HEK293 (cell line): Measurements from ENCODE around the gene RBM17.

Source experiments
- CTCF ChIA-PET: fragments of 350-600 bp; formaldehyde crosslinking; extraction: SDS; loops from one replicate; lab custom pipeline; 2021; ENCODE audit warnings: antibody characterized with exemption; lab: Yijun Ruan, JAX
- POLR2A ChIA-PET: fragments of 300-600 bp; formaldehyde crosslinking; extraction: SDS; loops from one replicate; lab custom pipeline; 2020; ENCODE audit warnings: antibody characterized with exemption, inconsistent platforms; lab: Yijun Ruan, JAX
- H3K27ac ChIP-seq: fragments of 200-500 bp; sonication (Bioruptor generic); 2 replicates; pipeline ENCODE4 v1.5.1; 2014; ENCODE audit warnings: low read depth, low read length, control low read depth, inconsistent platforms; ENCODE audit errors: extremely low read depth
- H3K36me3 ChIP-seq, 2 experiments: fragments of 200-500 bp in 1 of 2; sonication (Bioruptor generic) in 1 of 2; 1 replicate in 1 of 2; 2 replicates in 1 of 2; pipeline ENCODE4 v1.5.1; 2014 to 2017; ENCODE audit warnings: inconsistent platforms in 2 of 2, low read length in 2 of 2; ENCODE audit not compliant: control insufficient read depth in 2 of 2, insufficient read depth in 1 of 2
- H3K4me1 ChIP-seq: fragments of 200-500 bp; sonication (Bioruptor generic); 2 replicates; pipeline ENCODE4 v1.5.1; 2014; ENCODE audit warnings: mild to moderate bottlenecking, low read length, inconsistent platforms; ENCODE audit not compliant: control insufficient read depth, insufficient read depth
- H3K4me3 ChIP-seq: 2 replicates; pipeline ENCODE4 v1.5.1; 2011; ENCODE audit warnings: low read depth, mild to moderate bottlenecking, control low read depth, low read length, moderate library complexity
- H3K9me3 ChIP-seq: fragments of 200-500 bp; sonication (Bioruptor generic); 2 replicates; pipeline ENCODE4 v1.5.1; 2014; ENCODE audit warnings: low read depth, low read length, inconsistent platforms; ENCODE audit not compliant: control insufficient read depth, insufficient read depth
- KLF9 ChIP-seq: fragments of 450-650 bp; formaldehyde crosslinking; IDR thresholded peaks from 2 replicates; pipeline ENCODE4 v1.5.1; 2016; ENCODE audit warnings: missing biosample characterization, missing genetic modification characterization, low read depth
- ZBTB20 ChIP-seq: fragments of 450-650 bp; formaldehyde crosslinking; IDR thresholded peaks from 2 replicates; pipeline ENCODE4 v1.5.1; 2016; ENCODE audit warnings: missing biosample characterization, missing genetic modification characterization
- ZIC2 ChIP-seq: fragments of 450-650 bp; formaldehyde crosslinking; IDR thresholded peaks from 2 replicates; pipeline ENCODE4 v1.5.1; 2016; ENCODE audit warnings: missing biosample characterization, missing genetic modification characterization
- ZSCAN23 ChIP-seq: fragments of 450-650 bp; formaldehyde crosslinking; IDR thresholded peaks from 2 replicates; pipeline ENCODE4 v1.5.1; 2016; ENCODE audit warnings: missing biosample characterization, missing genetic modification characterization
- TF ChIP-seq, protein P1 (sequence below): fragments of 450-650 bp; formaldehyde crosslinking; IDR thresholded peaks from 2 replicates; pipeline ENCODE4 v1.5.1; 2016; ENCODE audit warnings: missing biosample characterization, missing genetic modification characterization
- TF ChIP-seq, protein P2 (sequence below): fragments of 450-650 bp; formaldehyde crosslinking; IDR thresholded peaks from 2 replicates; pipeline ENCODE4 v1.5.1; 2016; ENCODE audit warnings: missing biosample characterization, missing genetic modification characterization
- TF ChIP-seq, protein P3 (sequence below): fragments of 450-650 bp; formaldehyde crosslinking; IDR thresholded peaks from 2 replicates; pipeline ENCODE4 v1.5.1; 2017; ENCODE audit warnings: missing biosample characterization, missing genetic modification characterization
- TF ChIP-seq, protein P4 (sequence below): fragments of 450-650 bp; formaldehyde crosslinking; IDR thresholded peaks from 2 replicates; pipeline ENCODE4 v1.5.1; 2016; ENCODE audit warnings: missing biosample characterization, missing genetic modification characterization
- TF ChIP-seq, protein P5 (sequence below): fragments of 450-650 bp; formaldehyde crosslinking; conservative IDR thresholded peaks from 2 replicates; pipeline ENCODE4 v1.5.1; 2016; ENCODE audit warnings: low read depth, missing biosample characterization, missing genetic modification characterization

The RBM17 gene

GRCh38 chr10:6146013-6146785 lies 57.4 kb downstream of the RBM17 start (continued):
- TF ChIP-seq ZBTB20 (no peak), KLF9 (tag by site-specific recombination) (no peak)
- TF ChIP-seq, protein P1, sequence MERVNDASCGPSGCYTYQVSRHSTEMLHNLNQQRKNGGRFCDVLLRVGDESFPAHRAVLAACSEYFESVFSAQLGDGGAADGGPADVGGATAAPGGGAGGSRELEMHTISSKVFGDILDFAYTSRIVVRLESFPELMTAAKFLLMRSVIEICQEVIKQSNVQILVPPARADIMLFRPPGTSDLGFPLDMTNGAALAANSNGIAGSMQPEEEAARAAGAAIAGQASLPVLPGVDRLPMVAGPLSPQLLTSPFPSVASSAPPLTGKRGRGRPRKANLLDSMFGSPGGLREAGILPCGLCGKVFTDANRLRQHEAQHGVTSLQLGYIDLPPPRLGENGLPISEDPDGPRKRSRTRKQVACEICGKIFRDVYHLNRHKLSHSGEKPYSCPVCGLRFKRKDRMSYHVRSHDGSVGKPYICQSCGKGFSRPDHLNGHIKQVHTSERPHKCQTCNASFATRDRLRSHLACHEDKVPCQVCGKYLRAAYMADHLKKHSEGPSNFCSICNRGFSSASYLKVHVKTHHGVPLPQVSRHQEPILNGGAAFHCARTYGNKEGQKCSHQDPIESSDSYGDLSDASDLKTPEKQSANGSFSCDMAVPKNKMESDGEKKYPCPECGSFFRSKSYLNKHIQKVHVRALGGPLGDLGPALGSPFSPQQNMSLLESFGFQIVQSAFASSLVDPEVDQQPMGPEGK (tag by site-specific recombination): no peak
- TF ChIP-seq, protein P2, sequence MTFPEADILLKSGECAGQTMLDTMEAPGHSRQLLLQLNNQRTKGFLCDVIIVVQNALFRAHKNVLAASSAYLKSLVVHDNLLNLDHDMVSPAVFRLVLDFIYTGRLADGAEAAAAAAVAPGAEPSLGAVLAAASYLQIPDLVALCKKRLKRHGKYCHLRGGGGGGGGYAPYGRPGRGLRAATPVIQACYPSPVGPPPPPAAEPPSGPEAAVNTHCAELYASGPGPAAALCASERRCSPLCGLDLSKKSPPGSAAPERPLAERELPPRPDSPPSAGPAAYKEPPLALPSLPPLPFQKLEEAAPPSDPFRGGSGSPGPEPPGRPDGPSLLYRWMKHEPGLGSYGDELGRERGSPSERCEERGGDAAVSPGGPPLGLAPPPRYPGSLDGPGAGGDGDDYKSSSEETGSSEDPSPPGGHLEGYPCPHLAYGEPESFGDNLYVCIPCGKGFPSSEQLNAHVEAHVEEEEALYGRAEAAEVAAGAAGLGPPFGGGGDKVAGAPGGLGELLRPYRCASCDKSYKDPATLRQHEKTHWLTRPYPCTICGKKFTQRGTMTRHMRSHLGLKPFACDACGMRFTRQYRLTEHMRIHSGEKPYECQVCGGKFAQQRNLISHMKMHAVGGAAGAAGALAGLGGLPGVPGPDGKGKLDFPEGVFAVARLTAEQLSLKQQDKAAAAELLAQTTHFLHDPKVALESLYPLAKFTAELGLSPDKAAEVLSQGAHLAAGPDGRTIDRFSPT: 0 out of 2 replicates have a peak, but pooled peaks have one; percentile 20
- TF ChIP-seq, protein P3, sequence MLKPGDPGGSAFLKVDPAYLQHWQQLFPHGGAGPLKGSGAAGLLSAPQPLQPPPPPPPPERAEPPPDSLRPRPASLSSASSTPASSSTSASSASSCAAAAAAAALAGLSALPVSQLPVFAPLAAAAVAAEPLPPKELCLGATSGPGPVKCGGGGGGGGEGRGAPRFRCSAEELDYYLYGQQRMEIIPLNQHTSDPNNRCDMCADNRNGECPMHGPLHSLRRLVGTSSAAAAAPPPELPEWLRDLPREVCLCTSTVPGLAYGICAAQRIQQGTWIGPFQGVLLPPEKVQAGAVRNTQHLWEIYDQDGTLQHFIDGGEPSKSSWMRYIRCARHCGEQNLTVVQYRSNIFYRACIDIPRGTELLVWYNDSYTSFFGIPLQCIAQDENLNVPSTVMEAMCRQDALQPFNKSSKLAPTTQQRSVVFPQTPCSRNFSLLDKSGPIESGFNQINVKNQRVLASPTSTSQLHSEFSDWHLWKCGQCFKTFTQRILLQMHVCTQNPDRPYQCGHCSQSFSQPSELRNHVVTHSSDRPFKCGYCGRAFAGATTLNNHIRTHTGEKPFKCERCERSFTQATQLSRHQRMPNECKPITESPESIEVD (tag by site-specific recombination): no peak
- TF ChIP-seq, protein P4, sequence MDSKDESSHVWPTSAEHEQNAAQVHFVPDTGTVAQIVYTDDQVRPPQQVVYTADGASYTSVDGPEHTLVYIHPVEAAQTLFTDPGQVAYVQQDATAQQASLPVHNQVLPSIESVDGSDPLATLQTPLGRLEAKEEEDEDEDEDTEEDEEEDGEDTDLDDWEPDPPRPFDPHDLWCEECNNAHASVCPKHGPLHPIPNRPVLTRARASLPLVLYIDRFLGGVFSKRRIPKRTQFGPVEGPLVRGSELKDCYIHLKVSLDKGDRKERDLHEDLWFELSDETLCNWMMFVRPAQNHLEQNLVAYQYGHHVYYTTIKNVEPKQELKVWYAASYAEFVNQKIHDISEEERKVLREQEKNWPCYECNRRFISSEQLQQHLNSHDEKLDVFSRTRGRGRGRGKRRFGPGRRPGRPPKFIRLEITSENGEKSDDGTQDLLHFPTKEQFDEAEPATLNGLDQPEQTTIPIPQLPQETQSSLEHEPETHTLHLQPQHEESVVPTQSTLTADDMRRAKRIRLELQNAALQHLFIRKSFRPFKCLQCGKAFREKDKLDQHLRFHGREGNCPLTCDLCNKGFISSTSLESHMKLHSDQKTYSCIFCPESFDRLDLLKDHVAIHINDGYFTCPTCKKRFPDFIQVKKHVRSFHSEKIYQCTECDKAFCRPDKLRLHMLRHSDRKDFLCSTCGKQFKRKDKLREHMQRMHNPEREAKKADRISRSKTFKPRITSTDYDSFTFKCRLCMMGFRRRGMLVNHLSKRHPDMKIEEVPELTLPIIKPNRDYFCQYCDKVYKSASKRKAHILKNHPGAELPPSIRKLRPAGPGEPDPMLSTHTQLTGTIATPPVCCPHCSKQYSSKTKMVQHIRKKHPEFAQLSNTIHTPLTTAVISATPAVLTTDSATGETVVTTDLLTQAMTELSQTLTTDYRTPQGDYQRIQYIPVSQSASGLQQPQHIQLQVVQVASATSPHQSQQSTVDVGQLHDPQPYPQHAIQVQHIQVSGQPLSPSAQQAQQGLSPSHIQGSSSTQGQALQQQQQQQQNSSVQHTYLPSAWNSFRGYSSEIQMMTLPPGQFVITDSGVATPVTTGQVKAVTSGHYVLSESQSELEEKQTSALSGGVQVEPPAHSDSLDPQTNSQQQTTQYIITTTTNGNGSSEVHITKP: peak; percentile 82

GRCh38 chr10:6146921-6147320 lies 58.1 kb downstream of the RBM17 start:
- Histone ChIP-seq H3K36me3 (peaks cover 0 to 13% of the 10 kb centered on the region in 2 experiments; a peak in 1 of 3 replicates), H3K9me3 (no peaks in the 10 kb centered on the region), H3K27ac (no peak overlapping the region), H3K4me1 (no peaks in the 10 kb centered on the region), H3K4me3 (no peak overlapping the region)
- CTCF ChIA-PET: interaction anchor here (1.3 kb wide), 1 partner anchor 259 kb away, joined by 4 read pairs; no protein-coding TSS in a partner anchor
- TF ChIP-seq, protein P5, sequence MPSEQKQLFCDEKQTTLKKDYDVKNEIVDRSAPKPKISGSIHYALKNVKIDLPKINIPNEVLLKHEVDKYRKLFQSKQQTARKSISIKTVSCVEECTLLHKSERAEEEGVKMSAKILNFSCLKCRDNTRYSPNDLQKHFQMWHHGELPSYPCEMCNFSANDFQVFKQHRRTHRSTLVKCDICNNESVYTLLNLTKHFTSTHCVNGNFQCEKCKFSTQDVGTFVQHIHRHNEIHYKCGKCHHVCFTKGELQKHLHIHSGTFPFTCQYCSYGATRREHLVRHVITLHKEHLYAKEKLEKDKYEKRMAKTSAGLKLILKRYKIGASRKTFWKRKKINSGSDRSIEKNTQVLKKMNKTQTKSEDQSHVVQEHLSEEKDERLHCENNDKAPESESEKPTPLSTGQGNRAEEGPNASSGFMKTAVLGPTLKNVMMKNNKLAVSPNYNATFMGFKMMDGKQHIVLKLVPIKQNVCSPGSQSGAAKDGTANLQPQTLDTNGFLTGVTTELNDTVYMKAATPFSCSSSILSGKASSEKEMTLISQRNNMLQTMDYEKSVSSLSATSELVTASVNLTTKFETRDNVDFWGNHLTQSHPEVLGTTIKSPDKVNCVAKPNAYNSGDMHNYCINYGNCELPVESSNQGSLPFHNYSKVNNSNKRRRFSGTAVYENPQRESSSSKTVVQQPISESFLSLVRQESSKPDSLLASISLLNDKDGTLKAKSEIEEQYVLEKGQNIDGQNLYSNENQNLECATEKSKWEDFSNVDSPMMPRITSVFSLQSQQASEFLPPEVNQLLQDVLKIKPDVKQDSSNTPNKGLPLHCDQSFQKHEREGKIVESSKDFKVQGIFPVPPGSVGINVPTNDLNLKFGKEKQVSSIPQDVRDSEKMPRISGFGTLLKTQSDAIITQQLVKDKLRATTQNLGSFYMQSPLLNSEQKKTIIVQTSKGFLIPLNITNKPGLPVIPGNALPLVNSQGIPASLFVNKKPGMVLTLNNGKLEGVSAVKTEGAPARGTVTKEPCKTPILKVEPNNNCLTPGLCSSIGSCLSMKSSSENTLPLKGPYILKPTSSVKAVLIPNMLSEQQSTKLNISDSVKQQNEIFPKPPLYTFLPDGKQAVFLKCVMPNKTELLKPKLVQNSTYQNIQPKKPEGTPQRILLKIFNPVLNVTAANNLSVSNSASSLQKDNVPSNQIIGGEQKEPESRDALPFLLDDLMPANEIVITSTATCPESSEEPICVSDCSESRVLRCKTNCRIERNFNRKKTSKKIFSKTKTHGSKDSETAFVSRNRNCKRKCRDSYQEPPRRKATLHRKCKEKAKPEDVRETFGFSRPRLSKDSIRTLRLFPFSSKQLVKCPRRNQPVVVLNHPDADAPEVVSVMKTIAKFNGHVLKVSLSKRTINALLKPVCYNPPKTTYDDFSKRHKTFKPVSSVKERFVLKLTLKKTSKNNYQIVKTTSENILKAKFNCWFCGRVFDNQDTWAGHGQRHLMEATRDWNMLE (tag by site-specific recombination): no peak
- TF ChIP-seq ZSCAN23 (tag by site-specific recombination): no peak
- peak; percentile 71 for TF ChIP-seq ZIC2 (tag by site-specific recombination)
- POLR2A ChIA-PET: interaction anchor here (2.1 kb wide), 1 partner anchor 15 kb away, joined by 7 read pairs; no protein-coding TSS in a partner anchor
